HG03457 (cell line): Measurements from ENCODE around the gene LENG8.
"Not testable (repeated sequence)": the region's sequence is repeated elsewhere in the genome, so short reads cannot be mapped to it uniquely, and the experiment has no call there.

Experiments
- ATAC-seq: cut with Tn5 transposase; IDR thresholded peaks from one replicate; pipeline ENCODE4 v1.9.1; 2021; ENCODE audit warnings: moderate number of reproducible peaks; ENCODE audit not compliant: unreplicated experiment

Gene LENG8

GRCh38 chr19:54509200-54509940, 60.4 kb downstream of the LENG8 start:
- not testable (repeated sequence) for ATAC-seq
